H9 (cell line): ENCODE results near the gene AGO1. TPM values are rescaled to one million over a fixed set of nuclear protein-coding genes. Genes with fewer than 3 reads are reported as not detected.

ENCODE experiments used
- DNase-seq: peaks from one replicate; pipeline ENCODE4 v3.0.0-alpha.2; 2017
- H2AFZ ChIP-seq: one replicate; pipeline ENCODE4 v1.6.1; 2013; ENCODE audit warnings: mild to moderate bottlenecking, low read length, control low read depth, moderate library complexity
- H2AK5ac ChIP-seq: 2 replicates; pipeline ENCODE4 v1.6.1; 2013; ENCODE audit warnings: low read length, control low read depth, mixed read lengths; ENCODE audit not compliant: insufficient read length
- H2BK120ac ChIP-seq: one replicate; pipeline ENCODE4 v1.6.1; 2013; ENCODE audit warnings: low read depth, mild to moderate bottlenecking, low read length, control low read depth, inconsistent platforms; ENCODE audit not compliant: poor library complexity, severe bottlenecking
- H2BK12ac ChIP-seq: 2 replicates; pipeline ENCODE4 v1.6.1; 2013; ENCODE audit warnings: low read length, control low read depth, mixed read lengths, low read depth; ENCODE audit not compliant: insufficient read length
- H2BK15ac ChIP-seq: 2 replicates; pipeline ENCODE4 v1.6.1; 2013; ENCODE audit warnings: low read depth, low read length, control low read depth
- H2BK20ac ChIP-seq: one replicate; pipeline ENCODE4 v1.6.1; 2013; ENCODE audit warnings: low read depth, mild to moderate bottlenecking, low read length, control low read depth, inconsistent platforms; ENCODE audit not compliant: poor library complexity, severe bottlenecking
- H2BK5ac ChIP-seq: 2 replicates; pipeline ENCODE4 v1.6.1; 2013; ENCODE audit warnings: low read length, control low read depth, mixed read lengths; ENCODE audit not compliant: insufficient read length
- H3K14ac ChIP-seq: 2 replicates; pipeline ENCODE4 v1.6.1; 2013; ENCODE audit warnings: low read length, control low read depth; ENCODE audit not compliant: insufficient read depth
- H3K18ac ChIP-seq: 2 replicates; pipeline ENCODE4 v1.6.1; 2013; ENCODE audit warnings: low read depth, mild to moderate bottlenecking, mixed read lengths, low read length, control low read depth; ENCODE audit not compliant: insufficient read length
- H3K23ac ChIP-seq: 2 replicates; pipeline ENCODE4 v1.6.1; 2013; ENCODE audit warnings: low read length, control low read depth, mixed read lengths, low read depth; ENCODE audit not compliant: insufficient read length
- H3K23me2 ChIP-seq: 2 replicates; pipeline ENCODE4 v1.6.1; 2013; ENCODE audit warnings: low read depth, mild to moderate bottlenecking, mixed read lengths, low read length, control low read depth; ENCODE audit not compliant: insufficient read length, poor library complexity, severe bottlenecking
- H3K27ac ChIP-seq: 2 replicates; pipeline ENCODE4 v1.5.1; 2013; ENCODE audit warnings: low read length, control low read depth, mixed read lengths, low read depth; ENCODE audit not compliant: insufficient read length
- H3K27me3 ChIP-seq: 2 replicates; pipeline ENCODE4 v1.6.1; 2013; ENCODE audit warnings: low read length, control low read depth, inconsistent platforms; ENCODE audit not compliant: insufficient read depth
- H3K4ac ChIP-seq: 2 replicates; pipeline ENCODE4 v1.6.1; 2013; ENCODE audit warnings: low read depth, mild to moderate bottlenecking, control low read depth, inconsistent platforms, low read length, moderate library complexity
- H3K4me1 ChIP-seq: 2 replicates; pipeline ENCODE4 v1.6.1; 2013; ENCODE audit warnings: low read length, control low read depth, inconsistent platforms; ENCODE audit not compliant: insufficient read depth
- H3K4me2 ChIP-seq: 2 replicates; pipeline ENCODE4 v1.6.1; 2013; ENCODE audit warnings: low read length, control low read depth, mixed read lengths; ENCODE audit not compliant: insufficient read length, insufficient read depth
- H3K56ac ChIP-seq: 2 replicates; pipeline ENCODE4 v1.6.1; 2013; ENCODE audit warnings: low read depth, mild to moderate bottlenecking, mixed read lengths, low read length, control low read depth; ENCODE audit not compliant: insufficient read length
- H3K79me1 ChIP-seq: 2 replicates; pipeline ENCODE4 v1.6.1; 2013; ENCODE audit warnings: low read depth, mild to moderate bottlenecking, moderate library complexity, low read length, control low read depth, inconsistent platforms; ENCODE audit not compliant: insufficient read depth, poor library complexity, severe bottlenecking
- H3K79me2 ChIP-seq: 2 replicates; pipeline ENCODE4 v1.6.1; 2013; ENCODE audit warnings: low read length, control low read depth, inconsistent platforms; ENCODE audit not compliant: insufficient read depth
- H3K9ac ChIP-seq: 2 replicates; pipeline ENCODE4 v1.6.1; 2013; ENCODE audit warnings: low read length, control low read depth, mixed read lengths; ENCODE audit not compliant: insufficient read length; ENCODE audit errors: extremely low read depth
- H3K9me3 ChIP-seq: one replicate; pipeline ENCODE4 v1.6.1; 2013; ENCODE audit warnings: low read depth, low read length, inconsistent platforms; ENCODE audit not compliant: control insufficient read depth
- H3T11ph ChIP-seq: one replicate; pipeline ENCODE4 v1.6.1; 2013; ENCODE audit warnings: mild to moderate bottlenecking, low read length, control low read depth, inconsistent platforms
- H4K20me1 ChIP-seq: one replicate; pipeline ENCODE4 v1.6.1; 2013; ENCODE audit not compliant: control insufficient read depth, insufficient read length, insufficient read depth
- H4K5ac ChIP-seq: 2 replicates; pipeline ENCODE4 v1.6.1; 2013; ENCODE audit warnings: low read depth, mild to moderate bottlenecking, mixed read lengths, low read length, control low read depth; ENCODE audit not compliant: insufficient read length
- H4K8ac ChIP-seq: replicated peaks from 2 replicates; pipeline ENCODE4 v1.6.1; 2013; ENCODE audit warnings: low read length, control low read depth, mixed read lengths, low read depth; ENCODE audit not compliant: insufficient read length
- H4K91ac ChIP-seq: 2 replicates; pipeline ENCODE4 v1.6.1; 2013; ENCODE audit warnings: low read depth, mild to moderate bottlenecking, moderate library complexity, mixed read lengths, low read length, control low read depth; ENCODE audit not compliant: insufficient read length
- H3K27ac Mint-ChIP-seq, 3 experiments: 2 replicates in 2 of 3; 3 replicates in 1 of 3; pipeline ENCODE4 v1.8.0; 2020 to 2021; ENCODE audit warnings: mixed read lengths in 3 of 3, mild to moderate bottlenecking in 1 of 3, moderate library complexity in 1 of 3
- H3K27me3 Mint-ChIP-seq: 2 replicates; pipeline ENCODE4 v1.8.0; 2021; ENCODE audit warnings: low read depth, mild to moderate bottlenecking, moderate library complexity, mixed read lengths
- H3K36me3 Mint-ChIP-seq, 3 experiments: 2 replicates in 2 of 3; 3 replicates in 1 of 3; pipeline ENCODE4 v1.8.0; 2020 to 2021; ENCODE audit warnings: low read depth in 3 of 3, mixed read lengths in 3 of 3; ENCODE audit not compliant: insufficient read depth in 1 of 3
- H3K4me1 Mint-ChIP-seq, 2 experiments: 2 replicates each; pipeline ENCODE4 v1.8.0; 2020; ENCODE audit warnings: mixed read lengths in 2 of 2
- H3K4me3 Mint-ChIP-seq, 2 experiments: 2 replicates in 1 of 2; 3 replicates in 1 of 2; pipeline ENCODE4 v1.8.0; 2020 to 2021; ENCODE audit warnings: mild to moderate bottlenecking in 2 of 2, mixed read lengths in 2 of 2, moderate library complexity in 1 of 2
- H3K9me3 Mint-ChIP-seq, 2 experiments: 2 replicates in 1 of 2; 3 replicates in 1 of 2; pipeline ENCODE4 v1.8.0; 2020; ENCODE audit warnings: mild to moderate bottlenecking in 2 of 2, mixed read lengths in 2 of 2, moderate library complexity in 1 of 2
- WGBS: extraction: QIAGEN DNeasy Blood & Tissue Kit; methylation state at CpG from one replicate; pipeline ENCODE4 v1.1.7; 2013; ENCODE audit warnings: missing lambda C conversion rate, low lambda C conversion rate, mixed read lengths; ENCODE audit not compliant: insufficient read length; ENCODE audit errors: extremely low coverage; 5-methylcytosine and 5-hydroxymethylcytosine counted together
- total RNA-seq: library from RNA; stranded (reverse); gene quantifications from 2 replicates; pipeline ENCODE4 v1.2.1, GENCODE V29; 2021
- TF ChIP-seq, protein P1 (sequence below): fragments of 200-600 bp; sonication (generic); conservative IDR thresholded peaks from 3 replicates; pipeline ENCODE4 v1.8.0; 2021; ENCODE audit warnings: antibody characterized with exemption, mild to moderate bottlenecking

AGO1 gene
- total RNA-seq, 1 experiment from 2014 or later: 74.2 TPM

DNA sequence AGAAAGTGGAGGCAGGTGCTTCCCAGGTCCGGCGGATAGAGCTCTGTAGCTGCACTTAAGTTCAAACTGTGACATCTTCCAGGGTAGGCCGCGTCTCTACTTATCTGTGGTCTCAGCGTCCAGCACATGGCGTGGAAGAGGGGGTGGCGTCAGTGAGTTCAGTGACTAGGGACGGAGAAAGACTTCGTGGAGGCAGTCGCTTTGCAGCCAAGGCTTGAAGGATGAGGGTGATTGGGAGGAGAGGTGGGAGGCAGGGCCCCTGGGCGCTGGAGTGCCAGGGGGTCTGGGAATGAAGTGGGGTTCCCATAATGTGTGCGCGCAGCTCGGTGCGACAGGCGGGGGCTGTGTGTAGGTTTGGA, 444 bp upstream of the AGO1 start:
- no peak overlapping the region for H2AK5ac ChIP-seq
- Mint-ChIP-seq H3K36me3 (no peaks in the 10 kb centered on the region; a peak in 1 of 7 replicates), H3K27ac (peak overlapping the region in 1 of 3 experiments; percentile 66; a peak in 2 of 7 replicates), H3K4me1 (peaks cover 35 to 44% of the 10 kb centered on the region in 2 experiments), H3K27me3 (peaks cover 1% of the 10 kb centered on the region; the same call in 1 of the 2 replicates), H3K4me3 (peak overlapping the region; percentile 20 to 78), H3K9me3 (no peaks in the 10 kb centered on the region)
- no peak overlapping the region for H3T11ph ChIP-seq
- H3K23me2 ChIP-seq: peaks cover 13% of the 10 kb centered on the region
- H3K56ac ChIP-seq: no peak overlapping the region
- no peak overlapping the region for H2BK120ac ChIP-seq
- no peak overlapping the region for H3K14ac ChIP-seq
- H3K79me2 ChIP-seq: peaks cover 19% of the 10 kb centered on the region; the same call in 1 of the 2 replicates
- no peak overlapping the region for H3K4ac ChIP-seq
- no peak overlapping the region for H3K18ac ChIP-seq
- no peak overlapping the region for H2AFZ ChIP-seq
- H3K23ac ChIP-seq: no peak overlapping the region
- no peaks in the 10 kb centered on the region for H3K27me3 ChIP-seq
- DNase-seq: no peak
- no peak overlapping the region for H2BK5ac ChIP-seq
- no peak overlapping the region for H3K9ac ChIP-seq
- no peak overlapping the region for H3K27ac ChIP-seq
- TF ChIP-seq, protein P1, sequence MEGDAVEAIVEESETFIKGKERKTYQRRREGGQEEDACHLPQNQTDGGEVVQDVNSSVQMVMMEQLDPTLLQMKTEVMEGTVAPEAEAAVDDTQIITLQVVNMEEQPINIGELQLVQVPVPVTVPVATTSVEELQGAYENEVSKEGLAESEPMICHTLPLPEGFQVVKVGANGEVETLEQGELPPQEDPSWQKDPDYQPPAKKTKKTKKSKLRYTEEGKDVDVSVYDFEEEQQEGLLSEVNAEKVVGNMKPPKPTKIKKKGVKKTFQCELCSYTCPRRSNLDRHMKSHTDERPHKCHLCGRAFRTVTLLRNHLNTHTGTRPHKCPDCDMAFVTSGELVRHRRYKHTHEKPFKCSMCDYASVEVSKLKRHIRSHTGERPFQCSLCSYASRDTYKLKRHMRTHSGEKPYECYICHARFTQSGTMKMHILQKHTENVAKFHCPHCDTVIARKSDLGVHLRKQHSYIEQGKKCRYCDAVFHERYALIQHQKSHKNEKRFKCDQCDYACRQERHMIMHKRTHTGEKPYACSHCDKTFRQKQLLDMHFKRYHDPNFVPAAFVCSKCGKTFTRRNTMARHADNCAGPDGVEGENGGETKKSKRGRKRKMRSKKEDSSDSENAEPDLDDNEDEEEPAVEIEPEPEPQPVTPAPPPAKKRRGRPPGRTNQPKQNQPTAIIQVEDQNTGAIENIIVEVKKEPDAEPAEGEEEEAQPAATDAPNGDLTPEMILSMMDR: no peak
- peaks cover 16% of the 10 kb centered on the region for H3K4me1 ChIP-seq
- H2BK20ac ChIP-seq: no peak overlapping the region
- no peak overlapping the region for H4K91ac ChIP-seq
- WGBS: no CpG with 5 or more reads among the region's 16 CpGs
- H3K4me2 ChIP-seq: no peak overlapping the region
- no peak overlapping the region for H2BK12ac ChIP-seq
- no peaks in the 10 kb centered on the region for H4K20me1 ChIP-seq
- no peaks in the 10 kb centered on the region for H3K9me3 ChIP-seq
- H4K8ac ChIP-seq: no peak overlapping the region
- H4K5ac ChIP-seq: no peak overlapping the region
- H2BK15ac ChIP-seq: no peak overlapping the region
- H3K79me1 ChIP-seq: peaks cover under 1% of the 10 kb centered on the region
